ENCODE data around the gene LPP.

DNA sequence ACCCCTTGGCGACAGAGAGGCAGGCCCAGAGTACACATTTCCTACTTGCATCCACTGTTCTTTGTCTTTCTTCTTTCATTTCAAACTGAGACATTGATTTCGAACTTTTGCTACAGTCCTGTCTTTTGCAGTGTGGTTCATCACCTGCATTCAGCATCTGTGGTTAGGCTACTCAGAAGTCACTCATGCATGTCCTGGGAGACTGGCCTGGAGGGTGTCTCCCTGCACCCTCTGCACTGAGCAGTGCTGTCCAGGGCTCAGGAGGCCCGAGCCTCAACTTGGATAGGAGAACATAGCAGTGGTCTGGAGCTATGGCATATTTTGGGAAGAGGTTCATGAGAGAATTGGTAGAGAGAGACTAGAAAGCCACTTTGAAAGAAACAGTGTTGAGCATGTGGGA is 777.6 kb downstream of the LPP start:
- TF ChIP-seq, protein P1, sequence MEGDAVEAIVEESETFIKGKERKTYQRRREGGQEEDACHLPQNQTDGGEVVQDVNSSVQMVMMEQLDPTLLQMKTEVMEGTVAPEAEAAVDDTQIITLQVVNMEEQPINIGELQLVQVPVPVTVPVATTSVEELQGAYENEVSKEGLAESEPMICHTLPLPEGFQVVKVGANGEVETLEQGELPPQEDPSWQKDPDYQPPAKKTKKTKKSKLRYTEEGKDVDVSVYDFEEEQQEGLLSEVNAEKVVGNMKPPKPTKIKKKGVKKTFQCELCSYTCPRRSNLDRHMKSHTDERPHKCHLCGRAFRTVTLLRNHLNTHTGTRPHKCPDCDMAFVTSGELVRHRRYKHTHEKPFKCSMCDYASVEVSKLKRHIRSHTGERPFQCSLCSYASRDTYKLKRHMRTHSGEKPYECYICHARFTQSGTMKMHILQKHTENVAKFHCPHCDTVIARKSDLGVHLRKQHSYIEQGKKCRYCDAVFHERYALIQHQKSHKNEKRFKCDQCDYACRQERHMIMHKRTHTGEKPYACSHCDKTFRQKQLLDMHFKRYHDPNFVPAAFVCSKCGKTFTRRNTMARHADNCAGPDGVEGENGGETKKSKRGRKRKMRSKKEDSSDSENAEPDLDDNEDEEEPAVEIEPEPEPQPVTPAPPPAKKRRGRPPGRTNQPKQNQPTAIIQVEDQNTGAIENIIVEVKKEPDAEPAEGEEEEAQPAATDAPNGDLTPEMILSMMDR (IDR thresholded peaks at IDR 0.05; ENCODE audit: borderline replicate concordance, extremely low read depth, low read length, poor library complexity, severe bottlenecking) = no peak
- TF ChIP-seq EZH2 (IDR thresholded peaks at IDR 0.05; ENCODE audit: borderline replicate concordance, low read depth, low read length, severe bottlenecking) = no peak

All from DND-41 (cell line).